WTC11 (cell line): ENCODE data around the gene OTP. TPM values are rescaled to one million over a fixed set of nuclear protein-coding genes. Genes with fewer than 3 reads are reported as not detected.

ENCODE experiments used
- ATAC-seq: fragments of 200-7000 bp; cut with Tn5 transposase; 2 replicates; pipeline ENCODE4 v1.10.0; 2021; ENCODE audit warnings: mild to moderate bottlenecking, moderate library complexity
- CTCF ChIA-PET: fragments of 300-600 bp; sonication (Branson Sonifier 250); formaldehyde crosslinking; loops from one replicate; lab custom pipeline; 2021; ENCODE audit warnings: antibody characterized with exemption; lab: Charles Lee
- POLR2A ChIA-PET: fragments of 350-600 bp; sonication (Branson Sonifier 250); formaldehyde crosslinking; loops from one replicate; lab custom pipeline; 2021; ENCODE audit warnings: antibody characterized with exemption; lab: Charles Lee
- DNase-seq: peaks from one replicate; pipeline ENCODE4 v3.0.0; 2021; ENCODE audit warnings: low spot score
- H3K27ac Mint-ChIP-seq: 2 replicates; pipeline ENCODE4 v1.8.0; 2021; ENCODE audit warnings: mixed read lengths
- H3K27me3 Mint-ChIP-seq: 2 replicates; pipeline ENCODE4 v1.8.0; 2021; ENCODE audit warnings: low read depth, mild to moderate bottlenecking, moderate library complexity, mixed read lengths
- H3K36me3 Mint-ChIP-seq: 2 replicates; pipeline ENCODE4 v1.8.0; 2021; ENCODE audit warnings: mixed read lengths
- H3K4me1 Mint-ChIP-seq: 2 replicates; pipeline ENCODE4 v1.8.0; 2022; ENCODE audit warnings: mixed read lengths
- H3K4me3 Mint-ChIP-seq: 2 replicates; pipeline ENCODE4 v1.8.0; 2021; ENCODE audit warnings: mild to moderate bottlenecking, moderate library complexity, mixed read lengths
- H3K9me3 Mint-ChIP-seq: 2 replicates; pipeline ENCODE4 v1.8.0; 2021; ENCODE audit warnings: mixed read lengths
- EMX1 ChIP-seq: fragments of 250-450 bp; sonication (Bioruptor Pico); IDR thresholded peaks from 2 replicates; pipeline ENCODE4 v1.8.0; 2021; ENCODE audit warnings: mild to moderate bottlenecking
- FOXK1 ChIP-seq: sonication (generic); formaldehyde crosslinking; IDR thresholded peaks from 2 replicates; pipeline ENCODE4 v1.8.0; 2022; ENCODE audit warnings: mild to moderate bottlenecking, moderate library complexity, missing genetic modification reagents
- GRHL2 ChIP-seq: fragments of 250-450 bp; sonication (Bioruptor Pico); IDR thresholded peaks from 2 replicates; pipeline ENCODE4 v1.8.0; 2022; ENCODE audit warnings: mild to moderate bottlenecking, moderate library complexity; ENCODE audit not compliant: insufficient replicate concordance, severe bottlenecking
- JAZF1 ChIP-seq: fragments of 250-450 bp; sonication (Bioruptor Pico); IDR thresholded peaks from 2 replicates; pipeline ENCODE4 v1.9.0; 2021; ENCODE audit warnings: moderate library complexity, mild to moderate bottlenecking, inconsistent platforms
- NR3C1 ChIP-seq: sonication (generic); formaldehyde crosslinking; conservative IDR thresholded peaks from 2 replicates; pipeline ENCODE4 v1.8.1; 2023; ENCODE audit warnings: low read depth, mild to moderate bottlenecking, missing genetic modification reagents
- RORB ChIP-seq: fragments of 250-450 bp; sonication (Bioruptor Pico); IDR thresholded peaks from 2 replicates; pipeline ENCODE4 v1.9.0; 2021; ENCODE audit warnings: mild to moderate bottlenecking
- SP1 ChIP-seq: sonication (generic); formaldehyde crosslinking; conservative IDR thresholded peaks from 2 replicates; pipeline ENCODE4 v1.8.1; 2022; ENCODE audit warnings: missing genetic modification reagents
- TCF7 ChIP-seq: sonication (generic); formaldehyde crosslinking; IDR thresholded peaks from 2 replicates; pipeline ENCODE4 v1.8.0; 2022; ENCODE audit warnings: mild to moderate bottlenecking, low read depth, missing genetic modification reagents, moderate library complexity
- ZNF219 ChIP-seq: sonication (generic); formaldehyde crosslinking; IDR thresholded peaks from 2 replicates; pipeline ENCODE4 v1.8.0; 2023; ENCODE audit warnings: missing genetic modification reagents, mild to moderate bottlenecking, borderline replicate concordance
- ZNF423 ChIP-seq: fragments of 250-450 bp; sonication (Bioruptor Pico); IDR thresholded peaks from 2 replicates; pipeline ENCODE4 v2.1.2; 2022; ENCODE audit warnings: mild to moderate bottlenecking, moderate library complexity
- total RNA-seq: library from RNA; stranded (reverse); gene quantifications from 3 replicates; pipeline ENCODE4 v1.2.3, GENCODE V29; 2021
- TF ChIP-seq, protein P1 (sequence below): sonication (generic); formaldehyde crosslinking; IDR thresholded peaks from 2 replicates; pipeline ENCODE4 v1.8.0; 2023; ENCODE audit warnings: missing genetic modification reagents
- TF ChIP-seq, protein P2 (sequence below): sonication (generic); formaldehyde crosslinking; IDR thresholded peaks from 2 replicates; pipeline ENCODE4 v1.8.0; 2022; ENCODE audit warnings: mild to moderate bottlenecking, missing genetic modification reagents
- TF ChIP-seq, protein P3 (sequence below): sonication (generic); formaldehyde crosslinking; IDR thresholded peaks from 2 replicates; pipeline ENCODE4 v1.8.0; 2023; ENCODE audit warnings: mild to moderate bottlenecking, missing genetic modification reagents
- TF ChIP-seq, protein P4 (sequence below): sonication (generic); formaldehyde crosslinking; conservative IDR thresholded peaks from 2 replicates; pipeline ENCODE4 v1.8.1; 2022; ENCODE audit warnings: mild to moderate bottlenecking, missing genetic modification reagents
- TF ChIP-seq, protein P5 (sequence below): sonication (generic); formaldehyde crosslinking; IDR thresholded peaks from 2 replicates; pipeline ENCODE4 v1.8.1; 2022; ENCODE audit warnings: low read depth, mild to moderate bottlenecking, moderate library complexity, missing genetic modification reagents, borderline replicate concordance
- TF ChIP-seq, protein P6 (sequence below): sonication (generic); formaldehyde crosslinking; IDR thresholded peaks from 2 replicates; pipeline ENCODE4 v1.8.1; 2023; ENCODE audit warnings: mild to moderate bottlenecking, missing genetic modification reagents
- TF ChIP-seq, protein P7 (sequence below): fragments of 250-450 bp; sonication (Bioruptor Pico); IDR thresholded peaks from 2 replicates; pipeline ENCODE4 v1.9.0; 2021; ENCODE audit warnings: mild to moderate bottlenecking

Gene OTP
- total RNA-seq, 1 experiment from 2014 or later, result not detected

DNA sequence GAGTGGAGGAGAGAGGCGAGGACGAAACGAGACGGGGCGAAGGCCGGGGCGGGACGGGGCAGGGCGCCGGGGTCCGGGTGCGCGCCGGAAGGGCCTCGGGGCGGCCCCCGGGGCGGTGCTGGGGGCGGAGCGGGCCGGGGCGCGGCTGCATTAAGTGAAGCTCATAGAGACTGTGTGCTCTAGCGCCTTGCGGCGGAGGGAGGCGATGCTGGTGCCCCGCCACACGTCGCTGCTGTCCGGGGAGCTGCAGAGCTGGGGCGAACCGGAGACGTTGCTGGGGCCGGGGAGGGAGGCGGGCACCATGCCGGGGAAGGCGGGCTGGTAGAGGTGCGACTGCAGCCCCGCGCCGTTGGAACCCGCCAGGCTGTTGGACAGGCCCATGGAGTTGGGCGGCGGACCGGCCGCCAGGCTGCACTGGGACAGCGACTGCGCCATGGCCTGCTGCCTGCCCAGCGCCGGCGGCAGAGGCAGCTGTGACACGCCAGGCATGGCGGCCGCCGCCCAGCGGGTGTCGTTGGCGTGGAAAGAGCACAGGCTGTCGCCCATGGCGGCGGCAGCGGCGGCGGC is 8.3 kb downstream of the OTP start:
- Mint-ChIP-seq H3K4me1 (peaks cover 35% of the 10 kb centered on the region), H3K27ac (no peak overlapping the region), H3K4me3 (peak overlapping the region; percentile 76), H3K27me3 (peaks cover 100% of the 10 kb centered on the region), H3K9me3 (no peaks in the 10 kb centered on the region), H3K36me3 (no peaks in the 10 kb centered on the region)
- POLR2A ChIA-PET, result interaction anchor here (0.7 kb wide), 1 partner anchor 8 kb away, joined by 3 read pairs; the partner anchor contains the start of gene OTP
- DNase-seq, result peak; percentile 76
- ATAC-seq, result peak; percentile 72
- CTCF ChIA-PET, result interaction anchor here (0.8 to 2.0 kb wide), 5 partner anchors 10 to 328 kb away, joined by 3 to 15 read pairs (median 7); no protein-coding TSS in a partner anchor
- TF ChIP-seq, protein P1, sequence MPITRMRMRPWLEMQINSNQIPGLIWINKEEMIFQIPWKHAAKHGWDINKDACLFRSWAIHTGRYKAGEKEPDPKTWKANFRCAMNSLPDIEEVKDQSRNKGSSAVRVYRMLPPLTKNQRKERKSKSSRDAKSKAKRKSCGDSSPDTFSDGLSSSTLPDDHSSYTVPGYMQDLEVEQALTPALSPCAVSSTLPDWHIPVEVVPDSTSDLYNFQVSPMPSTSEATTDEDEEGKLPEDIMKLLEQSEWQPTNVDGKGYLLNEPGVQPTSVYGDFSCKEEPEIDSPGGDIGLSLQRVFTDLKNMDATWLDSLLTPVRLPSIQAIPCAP, result 0 out of 2 replicates have a peak, but pooled peaks have one; percentile 46
- TF ChIP-seq EMX1 (no peak), SP1 (CRISPR knock-in tag) (0 out of 2 replicates have a peak, but pooled peaks have one; percentile 27), TCF7 (CRISPR knock-in tag) (peak; percentile 5; the same call in 1 of the 2 replicates), NR3C1 (no peak), FOXK1 (CRISPR knock-in tag) (0 out of 2 replicates have a peak, but pooled peaks have one; percentile 48), GRHL2 (no peak), ZNF423 (CRISPR knock-in tag) (peak; percentile 71)
- TF ChIP-seq, protein P2, sequence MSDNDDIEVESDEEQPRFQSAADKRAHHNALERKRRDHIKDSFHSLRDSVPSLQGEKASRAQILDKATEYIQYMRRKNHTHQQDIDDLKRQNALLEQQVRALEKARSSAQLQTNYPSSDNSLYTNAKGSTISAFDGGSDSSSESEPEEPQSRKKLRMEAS, result peak; percentile 16; the same call in 1 of the 2 replicates
- TF ChIP-seq, protein P3, sequence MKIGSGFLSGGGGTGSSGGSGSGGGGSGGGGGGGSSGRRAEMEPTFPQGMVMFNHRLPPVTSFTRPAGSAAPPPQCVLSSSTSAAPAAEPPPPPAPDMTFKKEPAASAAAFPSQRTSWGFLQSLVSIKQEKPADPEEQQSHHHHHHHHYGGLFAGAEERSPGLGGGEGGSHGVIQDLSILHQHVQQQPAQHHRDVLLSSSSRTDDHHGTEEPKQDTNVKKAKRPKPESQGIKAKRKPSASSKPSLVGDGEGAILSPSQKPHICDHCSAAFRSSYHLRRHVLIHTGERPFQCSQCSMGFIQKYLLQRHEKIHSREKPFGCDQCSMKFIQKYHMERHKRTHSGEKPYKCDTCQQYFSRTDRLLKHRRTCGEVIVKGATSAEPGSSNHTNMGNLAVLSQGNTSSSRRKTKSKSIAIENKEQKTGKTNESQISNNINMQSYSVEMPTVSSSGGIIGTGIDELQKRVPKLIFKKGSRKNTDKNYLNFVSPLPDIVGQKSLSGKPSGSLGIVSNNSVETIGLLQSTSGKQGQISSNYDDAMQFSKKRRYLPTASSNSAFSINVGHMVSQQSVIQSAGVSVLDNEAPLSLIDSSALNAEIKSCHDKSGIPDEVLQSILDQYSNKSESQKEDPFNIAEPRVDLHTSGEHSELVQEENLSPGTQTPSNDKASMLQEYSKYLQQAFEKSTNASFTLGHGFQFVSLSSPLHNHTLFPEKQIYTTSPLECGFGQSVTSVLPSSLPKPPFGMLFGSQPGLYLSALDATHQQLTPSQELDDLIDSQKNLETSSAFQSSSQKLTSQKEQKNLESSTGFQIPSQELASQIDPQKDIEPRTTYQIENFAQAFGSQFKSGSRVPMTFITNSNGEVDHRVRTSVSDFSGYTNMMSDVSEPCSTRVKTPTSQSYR, result no peak
- TF ChIP-seq, protein P4, sequence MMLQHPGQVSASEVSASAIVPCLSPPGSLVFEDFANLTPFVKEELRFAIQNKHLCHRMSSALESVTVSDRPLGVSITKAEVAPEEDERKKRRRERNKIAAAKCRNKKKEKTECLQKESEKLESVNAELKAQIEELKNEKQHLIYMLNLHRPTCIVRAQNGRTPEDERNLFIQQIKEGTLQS (CRISPR knock-in tag), result no peak

DNA sequence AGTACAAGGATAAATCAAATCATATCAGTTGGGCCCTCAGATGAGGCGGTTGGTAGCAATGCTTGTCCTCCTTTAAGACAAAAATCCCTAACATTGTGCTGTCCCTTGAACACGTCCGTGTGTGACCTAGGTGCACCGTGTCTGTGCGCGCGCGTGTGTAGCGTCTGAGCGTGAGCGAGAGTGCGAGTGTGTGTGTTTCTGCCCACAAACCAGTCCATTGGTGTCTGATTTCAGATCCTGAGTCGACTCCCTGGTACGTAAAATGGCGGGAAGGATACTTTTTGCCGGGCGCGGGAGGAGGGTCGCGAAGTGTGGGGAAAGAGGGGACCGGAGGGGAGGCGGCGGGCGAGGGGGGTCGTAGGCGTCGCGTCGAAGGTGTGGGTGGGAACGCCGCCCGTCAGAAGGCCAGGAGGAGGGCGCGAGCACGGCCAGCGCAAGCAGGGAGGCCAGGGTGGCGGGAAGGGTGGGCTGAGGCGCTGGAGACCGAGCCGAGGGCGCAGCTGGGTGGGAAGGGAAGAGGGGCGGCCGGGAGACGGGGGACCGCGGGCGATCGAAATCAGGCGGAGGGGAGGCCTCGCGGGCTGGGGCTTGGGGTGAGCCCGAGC is 8.9 kb downstream of the OTP start:
- peaks cover 35% of the 10 kb centered on the region for H3K4me1 Mint-ChIP-seq
- no peaks in the 10 kb centered on the region for H3K36me3 Mint-ChIP-seq
- ChIA-PET CTCF (interaction anchor here (1.3 to 2.0 kb wide), 3 partner anchors 10 to 69 kb away, joined by 7 to 15 read pairs (median 7); no protein-coding TSS in a partner anchor), POLR2A (no interaction called here)
- no peaks in the 10 kb centered on the region for H3K9me3 Mint-ChIP-seq
- no peak overlapping the region for H3K27ac Mint-ChIP-seq
- TF ChIP-seq RORB (CRISPR knock-in tag), result no peak
- TF ChIP-seq, protein P2, result 0 out of 2 replicates have a peak, but pooled peaks have one; percentile 26
- TF ChIP-seq TCF7 (CRISPR knock-in tag), result 0 out of 2 replicates have a peak, but pooled peaks have one; percentile 27
- H3K4me3 Mint-ChIP-seq, result peak overlapping the region; percentile 76
- ATAC-seq (peak; percentile 11), DNase-seq (no peak)
- peaks cover 100% of the 10 kb centered on the region for H3K27me3 Mint-ChIP-seq

DNA sequence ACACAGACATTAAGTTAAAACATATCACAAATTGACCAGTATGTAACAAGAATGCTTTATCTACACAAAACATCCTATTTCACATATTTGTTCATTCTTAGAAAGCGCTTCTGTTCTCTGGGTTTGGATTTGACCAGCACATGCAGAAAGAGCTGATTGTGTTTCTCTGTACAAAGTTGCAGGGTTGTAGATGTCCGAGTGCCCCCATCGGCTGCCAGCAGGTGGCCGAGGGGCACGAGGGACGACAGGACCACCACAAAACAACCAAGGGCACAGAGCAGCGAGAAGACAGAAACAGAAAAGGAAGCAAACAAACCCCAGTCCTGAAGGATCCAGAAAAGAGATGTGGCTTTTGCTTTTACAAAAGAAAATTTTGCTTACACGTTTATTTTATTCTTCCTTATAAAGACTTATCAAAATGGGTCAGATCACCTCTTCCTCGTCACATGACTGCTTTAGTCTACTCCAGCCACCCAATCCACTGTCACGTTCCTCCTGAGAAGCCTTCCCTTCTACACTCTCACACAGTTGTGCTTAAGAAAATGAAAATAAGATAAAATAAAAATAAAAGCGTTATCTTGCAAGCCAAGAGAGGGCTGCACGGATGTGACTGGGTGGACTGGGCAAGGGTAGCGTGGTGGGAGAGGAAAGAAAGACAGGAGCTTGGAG is 9.5 kb downstream of the OTP start:
- H3K36me3 Mint-ChIP-seq, result no peaks in the 10 kb centered on the region
- ATAC-seq (no peak), DNase-seq (no peak)
- no peaks in the 10 kb centered on the region for H3K9me3 Mint-ChIP-seq
- ChIA-PET POLR2A (no interaction called here), CTCF (interaction anchor here (1.2 to 1.4 kb wide), 2 partner anchors 9 to 13 kb away, joined by 3 to 4 read pairs; partner anchors contain the start of gene OTP)
- peaks cover 100% of the 10 kb centered on the region for H3K27me3 Mint-ChIP-seq
- peak overlapping the region; percentile 76 for H3K4me3 Mint-ChIP-seq
- H3K27ac Mint-ChIP-seq, result no peak overlapping the region
- peaks cover 35% of the 10 kb centered on the region for H3K4me1 Mint-ChIP-seq
- TF ChIP-seq, protein P4 (CRISPR knock-in tag), result no peak
- no peak for TF ChIP-seq ZNF219
- TF ChIP-seq, protein P5, sequence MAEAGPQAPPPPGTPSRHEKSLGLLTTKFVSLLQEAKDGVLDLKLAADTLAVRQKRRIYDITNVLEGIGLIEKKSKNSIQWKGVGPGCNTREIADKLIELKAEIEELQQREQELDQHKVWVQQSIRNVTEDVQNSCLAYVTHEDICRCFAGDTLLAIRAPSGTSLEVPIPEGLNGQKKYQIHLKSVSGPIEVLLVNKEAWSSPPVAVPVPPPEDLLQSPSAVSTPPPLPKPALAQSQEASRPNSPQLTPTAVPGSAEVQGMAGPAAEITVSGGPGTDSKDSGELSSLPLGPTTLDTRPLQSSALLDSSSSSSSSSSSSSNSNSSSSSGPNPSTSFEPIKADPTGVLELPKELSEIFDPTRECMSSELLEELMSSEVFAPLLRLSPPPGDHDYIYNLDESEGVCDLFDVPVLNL, result no peak
- TF ChIP-seq JAZF1, result no peak
- TF ChIP-seq, protein P6, sequence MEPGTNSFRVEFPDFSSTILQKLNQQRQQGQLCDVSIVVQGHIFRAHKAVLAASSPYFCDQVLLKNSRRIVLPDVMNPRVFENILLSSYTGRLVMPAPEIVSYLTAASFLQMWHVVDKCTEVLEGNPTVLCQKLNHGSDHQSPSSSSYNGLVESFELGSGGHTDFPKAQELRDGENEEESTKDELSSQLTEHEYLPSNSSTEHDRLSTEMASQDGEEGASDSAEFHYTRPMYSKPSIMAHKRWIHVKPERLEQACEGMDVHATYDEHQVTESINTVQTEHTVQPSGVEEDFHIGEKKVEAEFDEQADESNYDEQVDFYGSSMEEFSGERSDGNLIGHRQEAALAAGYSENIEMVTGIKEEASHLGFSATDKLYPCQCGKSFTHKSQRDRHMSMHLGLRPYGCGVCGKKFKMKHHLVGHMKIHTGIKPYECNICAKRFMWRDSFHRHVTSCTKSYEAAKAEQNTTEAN (CRISPR knock-in tag), result no peak
- TF ChIP-seq, protein P7, sequence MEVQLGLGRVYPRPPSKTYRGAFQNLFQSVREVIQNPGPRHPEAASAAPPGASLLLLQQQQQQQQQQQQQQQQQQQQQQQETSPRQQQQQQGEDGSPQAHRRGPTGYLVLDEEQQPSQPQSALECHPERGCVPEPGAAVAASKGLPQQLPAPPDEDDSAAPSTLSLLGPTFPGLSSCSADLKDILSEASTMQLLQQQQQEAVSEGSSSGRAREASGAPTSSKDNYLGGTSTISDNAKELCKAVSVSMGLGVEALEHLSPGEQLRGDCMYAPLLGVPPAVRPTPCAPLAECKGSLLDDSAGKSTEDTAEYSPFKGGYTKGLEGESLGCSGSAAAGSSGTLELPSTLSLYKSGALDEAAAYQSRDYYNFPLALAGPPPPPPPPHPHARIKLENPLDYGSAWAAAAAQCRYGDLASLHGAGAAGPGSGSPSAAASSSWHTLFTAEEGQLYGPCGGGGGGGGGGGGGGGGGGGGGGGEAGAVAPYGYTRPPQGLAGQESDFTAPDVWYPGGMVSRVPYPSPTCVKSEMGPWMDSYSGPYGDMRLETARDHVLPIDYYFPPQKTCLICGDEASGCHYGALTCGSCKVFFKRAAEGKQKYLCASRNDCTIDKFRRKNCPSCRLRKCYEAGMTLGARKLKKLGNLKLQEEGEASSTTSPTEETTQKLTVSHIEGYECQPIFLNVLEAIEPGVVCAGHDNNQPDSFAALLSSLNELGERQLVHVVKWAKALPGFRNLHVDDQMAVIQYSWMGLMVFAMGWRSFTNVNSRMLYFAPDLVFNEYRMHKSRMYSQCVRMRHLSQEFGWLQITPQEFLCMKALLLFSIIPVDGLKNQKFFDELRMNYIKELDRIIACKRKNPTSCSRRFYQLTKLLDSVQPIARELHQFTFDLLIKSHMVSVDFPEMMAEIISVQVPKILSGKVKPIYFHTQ, result no peak
- no peak for TF ChIP-seq RORB (CRISPR knock-in tag)
